SK-N-DZ (cell line): Measurements from ENCODE around the gene ASB2. TPM values are rescaled to one million over a fixed set of nuclear protein-coding genes. Genes with fewer than 3 reads are reported as not detected.

Experiments used
- DNase-seq: peaks from one replicate; pipeline ENCODE4 v3.0.0-alpha.2; 2015; ENCODE audit warnings: low spot score
- polyA plus RNA-seq, 2 experiments: library from polyadenylated mRNA; depleted of rRNA; stranded (reverse); fragments of >200 nt; gene quantifications; 2 replicates each; pipeline ENCODE4 v1.2.3, GENCODE V29; 2014

Gene ASB2
- polyA plus RNA-seq (2014; cell fraction: cytosol; rRNA removed): 0.60 TPM in 1 of 2 replicates, not detected in the other
- polyA plus RNA-seq (2014; cell fraction: nucleus; rRNA removed): not detected in 2 replicates

GRCh38 chr14:93976477-93977057 is at the start of gene ASB2:
Gene ASB2, minus strand, starts transcription at chr14:93976570. Its CDS starts 12,031 bp downstream, at chr14:93964539.
- DNase-seq: peak; percentile 32

- no peak for DNase-seq
These were observed 49.4 kb upstream of the ASB2 start for GRCh38 chr14:94025720-94026119.

- DNase-seq: no peak
These were observed 48.2 kb upstream of the ASB2 start for GRCh38 chr14:94024549-94024948.

- no peak for DNase-seq
These were observed 46.4 kb upstream of the ASB2 start for GRCh38 chr14:94022532-94023411.

- DNase-seq: no peak
These were observed 45.2 kb upstream of the ASB2 start for GRCh38 chr14:94021416-94022157.

GRCh38 chr14:94021001-94021400 is 44.6 kb upstream of the ASB2 start:
- DNase-seq: no peak

GRCh38 chr14:94020267-94020666 is 43.9 kb upstream of the ASB2 start:
- no peak for DNase-seq

GRCh38 chr14:94019329-94019728 is 43.0 kb upstream of the ASB2 start:
- no peak for DNase-seq

GRCh38 chr14:94018308-94018707 is 41.9 kb upstream of the ASB2 start:
- DNase-seq: no peak

GRCh38 chr14:94016446-94016976 is 40.1 kb upstream of the ASB2 start:
- no peak for DNase-seq

GRCh38 chr14:94015223-94015622 is 38.9 kb upstream of the ASB2 start:
- DNase-seq: no peak

GRCh38 chr14:94014382-94014781 is 38.0 kb upstream of the ASB2 start:
- no peak for DNase-seq

GRCh38 chr14:94011795-94012194 is 35.4 kb upstream of the ASB2 start:
- DNase-seq: no peak

- no peak for DNase-seq
These were observed 34.3 kb upstream of the ASB2 start for GRCh38 chr14:94010625-94011024.

- no peak for DNase-seq
These were observed 33.4 kb upstream of the ASB2 start for GRCh38 chr14:94009767-94010166.

GRCh38 chr14:94008234-94008633 is 31.9 kb upstream of the ASB2 start:
- DNase-seq: no peak

GRCh38 chr14:94005324-94006073 is 29.1 kb upstream of the ASB2 start:
- no peak for DNase-seq

GRCh38 chr14:94004015-94004414 is 27.6 kb upstream of the ASB2 start:
- DNase-seq: no peak

- DNase-seq: no peak
These were observed 27.0 kb upstream of the ASB2 start for GRCh38 chr14:94003397-94003796.

- DNase-seq: peak; percentile 50
These were observed 25.4 kb upstream of the ASB2 start for GRCh38 chr14:94001501-94002396.
